K562 (cell line): ENCODE results near the gene OSTF1. TPM values are rescaled to one million over a fixed set of nuclear protein-coding genes. Genes with fewer than 3 reads are reported as not detected.

ENCODE experiments used
- ARID1B ChIP-seq: fragments of 450-650 bp; IDR thresholded peaks from 2 replicates; pipeline ENCODE4 v1.6.1; 2016; ENCODE audit warnings: antibody characterized with exemption, mild to moderate bottlenecking, inconsistent platforms
- BHLHE40 ChIP-seq: IDR thresholded peaks from 2 replicates; pipeline ENCODE4 v1.6.1; 2011; ENCODE audit warnings: low read length, improper control_type of control experiment
- C11orf30 ChIP-seq: fragments of 450-650 bp; IDR thresholded peaks from 2 replicates; pipeline ENCODE4 v1.6.1; 2016; ENCODE audit warnings: low read depth, mild to moderate bottlenecking
- CBFA2T2 ChIP-seq: fragments of 450-650 bp; conservative IDR thresholded peaks from 2 replicates; pipeline ENCODE4 v1.6.1; 2017; ENCODE audit warnings: mild to moderate bottlenecking
- CBX2 ChIP-seq: fragments of 200-600 bp; sonication (generic); IDR thresholded peaks from one replicate; pipeline ENCODE4 v1.6.1; 2012; ENCODE audit warnings: mild to moderate bottlenecking, low read length, inconsistent platforms; ENCODE audit not compliant: insufficient read depth, poor library complexity, severe bottlenecking
- CHCHD3 ChIP-seq: fragments of 250-450 bp; sonication (Bioruptor Pico); IDR thresholded peaks from 2 replicates; pipeline ENCODE4 v2.1.2; 2022; ENCODE audit warnings: mild to moderate bottlenecking
- COPS2 ChIP-seq: fragments of 450-650 bp; conservative IDR thresholded peaks from 2 replicates; pipeline ENCODE4 v1.6.1; 2016; ENCODE audit warnings: mild to moderate bottlenecking, moderate library complexity
- CREB3 ChIP-seq: fragments of 450-650 bp; conservative IDR thresholded peaks from 2 replicates; pipeline ENCODE4 v1.6.1; 2016; ENCODE audit warnings: missing genetic modification characterization, low read depth, mild to moderate bottlenecking, missing compliant biosample characterization, moderate library complexity
- CTCF ChIP-seq, 3 experiments: IDR thresholded peaks in 2 of 3; conservative IDR thresholded peaks in 1 of 3; 2 replicates each; pipeline ENCODE4 v1.5.1; 2011 to 2012; ENCODE audit warnings: low read length in 3 of 3, mild to moderate bottlenecking in 3 of 3, control low read depth in 2 of 3, improper control_type of control experiment in 1 of 3, inconsistent platforms in 1 of 3, low read depth in 1 of 3, mixed read lengths in 1 of 3, moderate library complexity in 1 of 3; ENCODE audit not compliant: insufficient read depth in 2 of 3
- DPF2 ChIP-seq: fragments of 450-650 bp; IDR thresholded peaks from 2 replicates; pipeline ENCODE4 v1.6.1; 2016
- KLF16 ChIP-seq: IDR thresholded peaks from 2 replicates; pipeline ENCODE4 v1.6.1; 2016; ENCODE audit warnings: antibody characterized with exemption
- LARP7 ChIP-seq: fragments of 450-650 bp; IDR thresholded peaks from 2 replicates; pipeline ENCODE4 v1.6.1; 2016
- MYNN ChIP-seq, 2 experiments: sonication (generic); formaldehyde crosslinking in 1 of 2; IDR thresholded peaks; 2 replicates each; pipeline versions ENCODE4 v1.5.0 to v1.6.1; 2016 to 2020; ENCODE audit warnings: antibody characterized with exemption in 1 of 2, missing genetic modification reagents in 1 of 2
- NFE2 ChIP-seq: IDR thresholded peaks from 2 replicates; pipeline ENCODE4 v1.6.1; 2014; ENCODE audit warnings: antibody characterized with exemption, low read depth
- NR1H2 ChIP-seq: sonication (generic); formaldehyde crosslinking; IDR thresholded peaks from 2 replicates; pipeline ENCODE4 v1.4.0; 2020; ENCODE audit warnings: mild to moderate bottlenecking, missing genetic modification reagents
- PBX2 ChIP-seq, 2 experiments: IDR thresholded peaks in 1 of 2; conservative IDR thresholded peaks in 1 of 2; 2 replicates each; pipeline ENCODE4 v1.6.1; 2016; ENCODE audit warnings: low read depth in 2 of 2, mild to moderate bottlenecking in 1 of 2, missing compliant biosample characterization in 1 of 2, missing genetic modification characterization in 1 of 2, moderate library complexity in 1 of 2
- SMAD1 ChIP-seq: fragments of 150-350 bp; IDR thresholded peaks from 2 replicates; pipeline ENCODE4 v1.6.1; 2014; ENCODE audit warnings: low read length, low read depth; ENCODE audit not compliant: partially characterized antibody
- SRSF1 ChIP-seq: fragments of 200-400 bp; formaldehyde crosslinking; IDR thresholded peaks from 2 replicates; pipeline ENCODE4 v1.6.1; 2017; ENCODE audit warnings: mild to moderate bottlenecking, low read depth, low read length, moderate library complexity
- TAL1 ChIP-seq: fragments of 450-650 bp; IDR thresholded peaks from 2 replicates; pipeline ENCODE4 v1.6.1; 2016; ENCODE audit warnings: mild to moderate bottlenecking
- TCF7L2 ChIP-seq: fragments of 150-350 bp; IDR thresholded peaks from 2 replicates; pipeline ENCODE4 v1.6.1; 2016; ENCODE audit warnings: low read depth, mild to moderate bottlenecking, low read length, moderate library complexity
- THRA ChIP-seq: fragments of 450-650 bp; IDR thresholded peaks from 2 replicates; pipeline ENCODE4 v1.6.1; 2017; ENCODE audit warnings: mild to moderate bottlenecking, moderate library complexity
- polyA plus RNA-seq, 8 experiments: library from polyadenylated mRNA; depleted of rRNA in 4 of 8; stranded (reverse) in 5 of 8; unstranded in 3 of 8; fragments of >200 nt; fragmentation: Nextera tagmentation in 2 of 8; fragmentation: Illumina TruSeq in 1 of 8; extraction: Ambion mirVana in 2 of 8; extraction: Trizol in 1 of 8; gene quantifications; 2 replicates each; pipeline versions ENCODE4 v1.2.1 to v1.2.3, GENCODE V29; 2011 to 2014; ENCODE audit warnings: inconsistent platforms in 1 of 8, missing spikeins in 1 of 8
- total RNA-seq, 7 experiments: library from RNA; depleted of rRNA in 6 of 7; stranded (reverse); fragments of >200 nt in 6 of 7; fragmentation: Illumina TruSeq in 2 of 7; extraction: Trizol in 2 of 7; gene quantifications; 2 replicates each; pipeline versions ENCODE4 v1.2.1 to v1.2.3, GENCODE V29; 2011 to 2021; ENCODE audit warnings: low replicate concordance in 1 of 7
- TF ChIP-seq, protein P1 (sequence below): fragments of 250-450 bp; sonication (Bioruptor Pico); IDR thresholded peaks from 2 replicates; pipeline ENCODE4 v1.8.0; 2022; ENCODE audit warnings: inconsistent platforms

OSTF1 gene
- total and polyA plus RNA-seq, 9 of the 15 experiments (the other 6 are each of a cell fraction or from before 2014, with no cell fraction given), result 15.0 to 37.3 (median 23.0) TPM

GRCh38 chr9:75181750-75182149 is 93.4 kb downstream of the OSTF1 start (continued):
- TF ChIP-seq TCF7L2 (no peak), ARID1B (peak; percentile 69), THRA (no peak), MYNN (IDR thresholded peaks at IDR 0.05) (no peak), MYNN (CRISPR knock-in tag; IDR thresholded peaks at IDR 0.05) (no peak), NFE2 (peak; percentile 68), CREB3 (tag) (no peak), NR1H2 (CRISPR knock-in tag) (no peak), PBX2 (CRISPR knock-in tag; IDR thresholded peaks at IDR 0.05; ENCODE audit: low read depth) (no peak), PBX2 (tag; conservative IDR thresholded peaks at IDR 0.05; ENCODE audit: low read depth) (no peak), LARP7 (no peak), CBX2 (no peak), CTCF (IDR thresholded peaks at IDR 0.05 in 2 of 3, conservative IDR thresholded peaks at IDR 0.05 in 1 of 3; ENCODE audit: insufficient read depth in 2 of 3, low read depth in 1 of 3, low read length in 3 of 3) (no peak), C11orf30 (peak; percentile 59), SMAD1 (no peak), BHLHE40 (no peak), SRSF1 (no peak), KLF16 (no peak), TAL1 (peak; percentile 46), CHCHD3 (CRISPR knock-in tag) (no peak), CBFA2T2 (peak; percentile 50), COPS2 (no peak), DPF2 (peak; percentile 30; the same call in 1 of the 2 replicates)
- TF ChIP-seq, protein P1, sequence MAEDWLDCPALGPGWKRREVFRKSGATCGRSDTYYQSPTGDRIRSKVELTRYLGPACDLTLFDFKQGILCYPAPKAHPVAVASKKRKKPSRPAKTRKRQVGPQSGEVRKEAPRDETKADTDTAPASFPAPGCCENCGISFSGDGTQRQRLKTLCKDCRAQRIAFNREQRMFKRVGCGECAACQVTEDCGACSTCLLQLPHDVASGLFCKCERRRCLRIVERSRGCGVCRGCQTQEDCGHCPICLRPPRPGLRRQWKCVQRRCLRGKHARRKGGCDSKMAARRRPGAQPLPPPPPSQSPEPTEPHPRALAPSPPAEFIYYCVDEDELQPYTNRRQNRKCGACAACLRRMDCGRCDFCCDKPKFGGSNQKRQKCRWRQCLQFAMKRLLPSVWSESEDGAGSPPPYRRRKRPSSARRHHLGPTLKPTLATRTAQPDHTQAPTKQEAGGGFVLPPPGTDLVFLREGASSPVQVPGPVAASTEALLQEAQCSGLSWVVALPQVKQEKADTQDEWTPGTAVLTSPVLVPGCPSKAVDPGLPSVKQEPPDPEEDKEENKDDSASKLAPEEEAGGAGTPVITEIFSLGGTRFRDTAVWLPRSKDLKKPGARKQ, result no peak
